GM21825 (cell line): ENCODE results near the gene LIN54.
"Not testable (repeated sequence)": the region's sequence is repeated elsewhere in the genome, so short reads cannot be mapped to it uniquely, and the experiment has no call there.

Experiments used
- ATAC-seq: cut with Tn5 transposase; IDR thresholded peaks from one replicate; pipeline ENCODE4 v1.9.1; 2021; ENCODE audit warnings: mild to moderate bottlenecking, moderate library complexity; ENCODE audit not compliant: unreplicated experiment

The LIN54 gene

GRCh38 chr4:83012687-83013419 lies 2.2 kb upstream of the LIN54 start:
- peak; percentile 84 for ATAC-seq

- ATAC-seq, result peak; percentile 5
Measured at GRCh38 chr4:83012200-83012686, 1.6 kb upstream of the LIN54 start.

- ATAC-seq, result no peak
Measured at GRCh38 chr4:83011689-83012199, 1.1 kb upstream of the LIN54 start.

- no peak for ATAC-seq
Measured at GRCh38 chr4:83010111-83010521, 507 bp downstream of the LIN54 start.

GRCh38 chr4:83009529-83009928 lies 1.1 kb downstream of the LIN54 start:
- ATAC-seq, result no peak

GRCh38 chr4:83003044-83003791 lies 7.4 kb downstream of the LIN54 start:
- not testable (repeated sequence) for ATAC-seq

GRCh38 chr4:83002329-83002728 lies 8.3 kb downstream of the LIN54 start:
- no peak for ATAC-seq

GRCh38 chr4:82998898-82999297 lies 11.7 kb downstream of the LIN54 start:
- no peak for ATAC-seq

GRCh38 chr4:82994834-82995233 lies 15.8 kb downstream of the LIN54 start:
- no peak for ATAC-seq

GRCh38 chr4:82989575-82990429 lies 20.8 kb downstream of the LIN54 start:
- ATAC-seq, result peak; percentile 90

- ATAC-seq, result no peak
Measured at GRCh38 chr4:82988323-82988832, 22.2 kb downstream of the LIN54 start.

- ATAC-seq, result not testable (repeated sequence)
Measured at GRCh38 chr4:82987519-82987918, 23.1 kb downstream of the LIN54 start.

- no peak for ATAC-seq
Measured at GRCh38 chr4:82984459-82984858, 26.2 kb downstream of the LIN54 start.

GRCh38 chr4:82983444-82983843 lies 27.2 kb downstream of the LIN54 start:
- ATAC-seq, result no peak

- no peak for ATAC-seq
Measured at GRCh38 chr4:82981138-82981537, 29.5 kb downstream of the LIN54 start.

GRCh38 chr4:82975792-82976191 lies 34.8 kb downstream of the LIN54 start:
- no peak for ATAC-seq

GRCh38 chr4:82969414-82969813 lies 41.2 kb downstream of the LIN54 start:
- ATAC-seq, result no peak

- no peak for ATAC-seq
Measured at GRCh38 chr4:82968972-82969371, 41.7 kb downstream of the LIN54 start.

GRCh38 chr4:82965763-82966162 lies 44.9 kb downstream of the LIN54 start:
- no peak for ATAC-seq

- no peak for ATAC-seq
Measured at GRCh38 chr4:82957045-82957444, 53.6 kb downstream of the LIN54 start.

GRCh38 chr4:82954212-82954611 lies 56.4 kb downstream of the LIN54 start:
- no peak for ATAC-seq
